OCI-LY1 (cell line): ENCODE data around the gene ONECUT3.

Source experiments
- H2AFZ ChIP-seq: fragments of 200-600 bp; sonication (generic), shearing (Covaris generic); 2 replicates; pipeline ENCODE4 v1.6.0; 2014; ENCODE audit warnings: antibody characterized with exemption, mild to moderate bottlenecking, low read length
- H3F3A ChIP-seq: fragments of 200-600 bp; sonication (generic), shearing (Covaris generic); 2 replicates; pipeline ENCODE4 v1.6.0; 2014; ENCODE audit warnings: mild to moderate bottlenecking, antibody characterized with exemption, low read length, moderate library complexity; ENCODE audit not compliant: insufficient read depth
- H3K27ac ChIP-seq: fragments of 200-600 bp; sonication (generic); 2 replicates; pipeline ENCODE4 v1.5.1; 2014; ENCODE audit warnings: low read length, mixed run types, mild to moderate bottlenecking, low read depth; ENCODE audit not compliant: poor library complexity, severe bottlenecking
- H3K27me3 ChIP-seq: fragments of 200-600 bp; sonication (generic); 2 replicates; pipeline ENCODE4 v1.6.0; 2014; ENCODE audit warnings: antibody characterized with exemption, mild to moderate bottlenecking, low read length, moderate library complexity; ENCODE audit not compliant: insufficient read depth
- H3K36me3 ChIP-seq: fragments of 200-600 bp; sonication (generic); 2 replicates; pipeline ENCODE4 v1.6.1; 2014; ENCODE audit warnings: mild to moderate bottlenecking, antibody characterized with exemption, low read length, moderate library complexity, mixed read lengths; ENCODE audit not compliant: insufficient read depth
- H3K4me1 ChIP-seq: fragments of 200-600 bp; sonication (generic); 2 replicates; pipeline ENCODE4 v1.5.1; 2014; ENCODE audit warnings: mild to moderate bottlenecking, low read length, moderate library complexity; ENCODE audit not compliant: insufficient read depth, severe bottlenecking
- H3K4me2 ChIP-seq: fragments of 200-600 bp; sonication (generic), shearing (Covaris generic); 2 replicates; pipeline ENCODE4 v1.6.1; 2014; ENCODE audit warnings: low read length
- H3K4me3 ChIP-seq: fragments of 200-600 bp; sonication (generic); 2 replicates; pipeline ENCODE4 v1.5.1; 2014; ENCODE audit warnings: low read length, low read depth, mild to moderate bottlenecking, mixed read lengths; ENCODE audit not compliant: poor library complexity, severe bottlenecking
- H3K79me2 ChIP-seq: fragments of 200-600 bp; shearing (Covaris generic); 2 replicates; pipeline ENCODE4 v1.6.1; 2016; ENCODE audit warnings: mixed run types, low read length, mixed read lengths; ENCODE audit not compliant: insufficient read depth
- H3K9ac ChIP-seq: fragments of 200-600 bp; sonication (generic), shearing (Covaris generic); 2 replicates; pipeline ENCODE4 v1.6.1; 2014; ENCODE audit warnings: mild to moderate bottlenecking, low read length, mixed read lengths
- H3K9me2 ChIP-seq: fragments of 200-600 bp; sonication (generic), shearing (Covaris generic); 2 replicates; pipeline ENCODE4 v1.6.1; 2014; ENCODE audit warnings: low read depth, mild to moderate bottlenecking, low read length, mixed read lengths
- H3K9me3 ChIP-seq: fragments of 200-600 bp; shearing (Covaris generic); 2 replicates; pipeline ENCODE4 v1.6.1; 2014; ENCODE audit warnings: low read length, mixed read lengths
- H4K20me1 ChIP-seq: fragments of 200-600 bp; sonication (generic), shearing (Covaris generic); 2 replicates; pipeline ENCODE4 v1.6.0; 2016; ENCODE audit warnings: mild to moderate bottlenecking, low read length; ENCODE audit not compliant: insufficient read depth
- EZH2 ChIP-seq: fragments of 200-600 bp; sonication (generic), shearing (Covaris generic); IDR thresholded peaks from 2 replicates; pipeline ENCODE4 v1.8.0; 2017; ENCODE audit warnings: borderline replicate concordance, mixed run types, mild to moderate bottlenecking, antibody characterized with exemption, low read length, moderate library complexity, mixed read lengths
- TF ChIP-seq, protein P1 (sequence below): fragments of 200-600 bp; sonication (generic), shearing (Covaris generic); IDR thresholded peaks from 2 replicates; pipeline ENCODE4 v1.5.1; 2017; ENCODE audit warnings: mild to moderate bottlenecking, antibody characterized with exemption, low read length, moderate library complexity, mixed read lengths

ONECUT3 gene

DNA sequence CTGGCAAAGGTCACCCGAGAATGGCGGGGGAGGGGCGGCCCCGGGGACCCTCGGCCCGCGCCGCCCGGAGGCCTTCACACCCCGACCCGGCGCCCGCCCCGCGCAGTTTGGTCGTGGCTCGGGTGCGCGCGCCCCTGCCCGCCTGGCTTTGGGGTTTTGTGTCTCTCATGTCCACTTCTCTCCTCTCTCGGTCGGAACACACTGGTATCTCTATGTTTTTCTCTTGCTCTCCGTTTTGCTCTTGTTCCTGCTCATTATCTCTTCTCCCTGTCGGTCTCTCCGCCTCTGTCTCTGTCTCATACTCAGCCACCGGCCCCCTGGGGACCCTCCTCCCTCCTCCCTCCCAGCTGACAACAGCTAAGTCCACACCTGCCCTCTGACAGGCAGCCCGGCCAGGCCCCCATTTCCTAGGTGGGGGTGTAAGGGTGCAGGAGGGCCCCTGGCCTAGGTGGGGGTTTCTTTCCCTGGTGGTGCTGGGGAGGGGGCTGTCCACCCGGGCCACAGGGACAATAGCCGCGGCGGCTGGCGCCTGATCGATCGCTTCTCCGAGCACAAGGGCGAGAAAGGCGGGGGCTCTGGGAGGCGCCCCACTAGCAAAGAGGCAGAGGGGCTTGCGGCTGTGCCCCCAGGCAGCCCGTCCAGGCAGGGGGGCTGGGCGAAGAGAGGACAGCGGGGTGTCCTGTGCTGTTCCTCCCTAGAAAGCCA is 2.3 kb downstream of the ONECUT3 start:
- Histone ChIP-seq H3K36me3 (no peaks in the 10 kb centered on the region), H3K4me3 (no peak overlapping the region), H3K79me2 (no peaks in the 10 kb centered on the region), H3K4me1 (no peaks in the 10 kb centered on the region), H3F3A (no peaks in the 10 kb centered on the region), H3K27ac (no peak overlapping the region), H4K20me1 (no peaks in the 10 kb centered on the region), H3K9ac (no peak overlapping the region), H2AFZ (no peak overlapping the region), H3K27me3 (no peaks in the 10 kb centered on the region), H3K9me2 (no peaks in the 10 kb centered on the region), H3K4me2 (no peak overlapping the region), H3K9me3 (no peaks in the 10 kb centered on the region)
- no peak for TF ChIP-seq EZH2
- TF ChIP-seq, protein P1, sequence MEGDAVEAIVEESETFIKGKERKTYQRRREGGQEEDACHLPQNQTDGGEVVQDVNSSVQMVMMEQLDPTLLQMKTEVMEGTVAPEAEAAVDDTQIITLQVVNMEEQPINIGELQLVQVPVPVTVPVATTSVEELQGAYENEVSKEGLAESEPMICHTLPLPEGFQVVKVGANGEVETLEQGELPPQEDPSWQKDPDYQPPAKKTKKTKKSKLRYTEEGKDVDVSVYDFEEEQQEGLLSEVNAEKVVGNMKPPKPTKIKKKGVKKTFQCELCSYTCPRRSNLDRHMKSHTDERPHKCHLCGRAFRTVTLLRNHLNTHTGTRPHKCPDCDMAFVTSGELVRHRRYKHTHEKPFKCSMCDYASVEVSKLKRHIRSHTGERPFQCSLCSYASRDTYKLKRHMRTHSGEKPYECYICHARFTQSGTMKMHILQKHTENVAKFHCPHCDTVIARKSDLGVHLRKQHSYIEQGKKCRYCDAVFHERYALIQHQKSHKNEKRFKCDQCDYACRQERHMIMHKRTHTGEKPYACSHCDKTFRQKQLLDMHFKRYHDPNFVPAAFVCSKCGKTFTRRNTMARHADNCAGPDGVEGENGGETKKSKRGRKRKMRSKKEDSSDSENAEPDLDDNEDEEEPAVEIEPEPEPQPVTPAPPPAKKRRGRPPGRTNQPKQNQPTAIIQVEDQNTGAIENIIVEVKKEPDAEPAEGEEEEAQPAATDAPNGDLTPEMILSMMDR = no peak

DNA sequence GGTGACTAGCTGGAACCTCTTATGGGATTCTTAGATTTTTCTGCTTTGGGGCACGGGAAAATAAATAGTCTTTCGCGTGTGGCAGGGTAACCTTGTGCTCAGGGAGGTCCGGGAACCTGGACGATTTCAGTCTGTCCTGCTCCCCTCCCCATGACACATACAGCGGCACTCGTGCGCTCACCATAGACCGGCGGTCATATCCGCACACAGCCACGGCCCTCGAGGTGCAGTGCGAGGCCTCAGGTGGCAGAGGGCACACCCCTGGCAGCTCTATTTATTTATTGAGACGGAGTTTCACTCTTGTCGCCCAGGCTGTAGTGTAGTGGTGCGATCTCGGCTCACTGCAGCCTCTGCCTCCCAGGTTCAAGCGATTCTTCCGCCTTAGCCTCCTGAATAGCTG is 3.0 kb downstream of the ONECUT3 start:
- no peak overlapping the region for H3K27ac ChIP-seq
- H3K9me2 ChIP-seq = no peaks in the 10 kb centered on the region
- H4K20me1 ChIP-seq = no peaks in the 10 kb centered on the region
- H3K36me3 ChIP-seq = no peaks in the 10 kb centered on the region
- no peaks in the 10 kb centered on the region for H3K79me2 ChIP-seq
- H3K9ac ChIP-seq = no peak overlapping the region
- no peaks in the 10 kb centered on the region for H3K27me3 ChIP-seq
- no peak overlapping the region for H3K4me2 ChIP-seq
- no peaks in the 10 kb centered on the region for H3K9me3 ChIP-seq
- H3K4me3 ChIP-seq = no peak overlapping the region
- TF ChIP-seq, protein P1 = no peak
- no peak for TF ChIP-seq EZH2
- H3F3A ChIP-seq = no peaks in the 10 kb centered on the region
- H3K4me1 ChIP-seq = no peaks in the 10 kb centered on the region
- no peak overlapping the region for H2AFZ ChIP-seq

DNA sequence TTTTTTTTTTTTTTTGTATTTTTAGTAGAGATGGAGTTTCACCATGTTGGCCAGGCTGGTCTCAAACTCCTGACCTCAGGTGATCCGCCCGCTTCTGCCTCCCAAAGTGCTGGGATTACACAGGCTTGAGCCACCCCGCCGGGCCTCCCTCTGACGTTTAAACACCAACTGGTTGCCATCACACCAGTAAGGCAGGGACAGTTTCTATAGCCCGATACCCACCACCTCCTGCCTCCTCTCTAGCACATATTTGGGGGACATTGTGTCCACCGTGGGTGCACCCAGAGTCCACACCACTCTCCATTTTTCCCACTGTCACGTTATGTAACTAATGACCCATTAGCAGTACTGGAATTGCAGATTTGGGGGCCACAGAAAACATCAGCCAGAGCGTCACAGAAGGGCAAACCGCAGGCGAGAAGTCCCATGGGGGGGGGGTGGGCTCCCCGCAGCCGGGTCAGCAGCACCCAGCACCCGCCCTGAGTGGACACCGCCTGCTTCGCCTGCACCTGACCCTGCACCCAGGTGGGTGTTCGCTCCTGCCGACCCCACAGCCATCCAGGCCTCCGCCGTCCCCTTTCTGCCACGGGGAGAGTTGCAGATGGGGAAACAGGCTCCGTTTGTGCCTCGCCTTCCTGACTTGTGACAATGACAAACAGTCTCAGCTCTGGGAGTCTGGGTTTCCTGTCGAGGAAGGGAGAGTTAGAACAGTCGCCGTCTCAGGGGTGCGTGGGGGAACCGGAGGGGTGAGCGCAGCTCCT is 3.6 kb downstream of the ONECUT3 start:
- Histone ChIP-seq H3K4me1 (no peaks in the 10 kb centered on the region), H3K9me3 (no peaks in the 10 kb centered on the region), H3F3A (no peaks in the 10 kb centered on the region), H3K4me2 (no peak overlapping the region), H3K4me3 (no peak overlapping the region), H3K27ac (no peak overlapping the region), H3K27me3 (no peaks in the 10 kb centered on the region), H3K9ac (no peak overlapping the region), H3K9me2 (no peaks in the 10 kb centered on the region), H3K36me3 (no peaks in the 10 kb centered on the region), H4K20me1 (no peaks in the 10 kb centered on the region), H2AFZ (no peak overlapping the region), H3K79me2 (no peaks in the 10 kb centered on the region)
- no peak for TF ChIP-seq EZH2
- TF ChIP-seq, protein P1 = no peak
